Activated gamma-delta T cell treated with Interleukin-2 at 50 U/mL for 16 hours (primary cell): ENCODE measurements around the gene CAPN9.
"Not testable (repeated sequence)": the region's sequence is repeated elsewhere in the genome, so short reads cannot be mapped to it uniquely, and the experiment has no call there.

ENCODE experiments used
- DNase-seq: peaks from one replicate; pipeline ENCODE4 v3.0.0-alpha.2; 2020

CAPN9 gene

DNA sequence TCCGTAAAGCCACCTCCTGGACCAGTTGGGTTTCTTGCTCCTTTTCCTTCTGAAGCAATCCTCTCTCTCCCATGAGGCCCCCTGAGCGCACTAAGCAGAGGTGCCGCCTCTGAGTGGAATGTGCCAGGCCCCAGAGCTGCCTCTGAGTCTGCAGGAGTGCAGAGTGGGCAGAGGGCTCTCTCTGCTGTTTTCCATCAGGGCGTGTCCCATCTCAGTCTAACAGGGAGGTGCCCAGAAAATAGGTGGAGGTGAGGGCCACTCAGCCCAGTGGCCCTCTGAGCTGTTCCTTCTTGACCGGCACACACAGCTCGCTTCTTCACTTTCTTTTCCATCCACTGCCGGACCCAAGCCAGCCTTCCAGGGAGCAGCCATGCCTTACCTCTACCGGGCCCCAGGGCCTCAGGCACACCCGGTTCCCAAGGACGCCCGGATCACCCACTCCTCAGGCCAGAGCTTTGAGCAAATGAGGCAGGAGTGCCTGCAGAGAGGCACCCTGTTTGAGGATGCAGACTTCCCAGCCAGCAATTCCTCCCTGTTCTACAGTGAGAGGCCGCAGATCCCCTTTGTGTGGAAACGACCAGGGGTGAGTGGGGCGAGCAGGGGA lies at the start of gene CAPN9:
Gene CAPN9, plus strand, starts transcription at position 262 of the 604 bp plus-strand sequence. Its CDS starts 109 bp downstream, at position 371.
- DNase-seq: no peak

- no peak for DNase-seq
These were observed 49.1 kb upstream of the CAPN9 start for GRCh38 chr1:230698130-230698529.

GRCh38 chr1:230698964-230699363 lies 48.2 kb upstream of the CAPN9 start:
- DNase-seq: not testable (repeated sequence)

GRCh38 chr1:230699716-230700115 lies 47.5 kb upstream of the CAPN9 start:
- no peak for DNase-seq

- no peak for DNase-seq
These were observed 47.1 kb upstream of the CAPN9 start for GRCh38 chr1:230700132-230700531.

- DNase-seq: no peak
These were observed 45.8 kb upstream of the CAPN9 start for GRCh38 chr1:230701434-230701833.

GRCh38 chr1:230701895-230702768 lies 45.1 kb upstream of the CAPN9 start:
- DNase-seq: no peak

DNA sequence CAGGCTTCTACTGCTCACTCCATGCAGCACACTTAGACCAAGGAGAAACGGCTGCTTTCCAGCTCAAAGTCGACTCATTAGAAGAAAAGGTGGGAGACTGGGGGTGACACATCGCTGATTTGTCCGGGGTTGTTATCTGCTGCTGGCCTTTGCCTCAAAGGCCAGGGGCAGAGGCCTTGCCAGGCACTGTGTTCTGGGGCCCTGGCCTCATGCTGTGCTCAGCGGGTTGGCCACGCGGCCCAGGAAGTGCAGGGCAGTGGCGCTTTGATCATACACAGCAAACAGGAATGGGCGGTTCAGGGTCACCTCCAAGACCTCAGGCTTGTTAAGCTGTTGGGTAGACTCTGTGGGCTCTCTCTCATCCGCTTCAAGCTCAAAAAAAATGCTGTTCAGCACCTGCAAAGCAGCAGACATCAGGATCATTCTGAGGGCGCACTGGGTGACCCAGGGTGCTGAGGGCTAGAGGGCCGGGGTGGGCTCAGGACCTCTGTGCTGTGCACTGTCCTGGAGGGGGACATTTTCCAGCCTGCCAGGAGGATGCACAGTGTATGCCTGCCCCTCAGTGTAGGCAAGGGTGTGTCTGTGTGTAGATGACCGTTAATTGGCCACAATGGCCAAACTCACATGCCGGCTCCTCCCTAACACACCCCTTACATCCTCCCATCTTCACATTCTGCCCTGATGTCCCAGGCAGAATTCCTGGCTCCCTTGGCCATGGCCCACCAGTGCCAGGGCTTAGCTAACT lies 44.1 kb upstream of the CAPN9 start:
- no peak for DNase-seq

- no peak for DNase-seq
These were observed 43.4 kb upstream of the CAPN9 start for GRCh38 chr1:230703679-230704385.

GRCh38 chr1:230704830-230705229 lies 42.4 kb upstream of the CAPN9 start:
- no peak for DNase-seq

DNA sequence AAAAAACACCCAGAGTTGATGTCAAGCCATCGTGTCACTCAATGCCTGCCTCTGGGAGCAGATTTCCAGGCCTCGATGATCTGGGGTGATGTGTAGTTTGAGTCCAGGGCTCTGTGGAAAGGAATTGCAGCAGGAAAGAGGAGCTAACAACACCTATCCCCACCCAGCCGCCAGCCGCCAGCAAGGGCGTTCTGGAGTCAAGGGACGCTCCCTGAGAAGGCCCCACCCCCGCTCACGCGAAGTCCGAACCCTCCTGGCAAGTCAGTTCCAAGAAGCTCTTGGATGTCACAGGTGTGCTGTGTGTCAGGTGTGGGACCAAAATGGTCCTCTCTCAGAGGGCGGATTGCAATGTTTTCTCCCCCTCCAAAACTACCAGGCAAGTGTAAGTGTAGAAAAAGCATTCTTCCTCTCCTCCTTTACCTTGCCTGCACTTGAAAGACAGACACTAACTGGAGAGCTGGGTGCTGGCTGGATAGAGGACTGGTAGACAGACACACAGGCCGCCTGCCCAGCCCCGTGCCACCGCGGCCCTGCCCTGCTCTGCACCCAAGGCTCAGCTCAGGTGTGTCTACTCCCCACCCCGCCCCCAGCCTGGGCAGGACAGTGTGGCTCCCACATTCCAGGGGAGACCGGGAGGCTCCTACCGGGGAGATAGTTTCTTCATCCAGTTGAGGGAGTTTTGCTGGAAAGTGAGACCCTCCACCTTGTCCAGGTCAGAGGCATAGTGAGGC lies 41.7 kb upstream of the CAPN9 start:
- DNase-seq: no peak

GRCh38 chr1:230706020-230706699 lies 41.0 kb upstream of the CAPN9 start:
- DNase-seq: no peak

DNA sequence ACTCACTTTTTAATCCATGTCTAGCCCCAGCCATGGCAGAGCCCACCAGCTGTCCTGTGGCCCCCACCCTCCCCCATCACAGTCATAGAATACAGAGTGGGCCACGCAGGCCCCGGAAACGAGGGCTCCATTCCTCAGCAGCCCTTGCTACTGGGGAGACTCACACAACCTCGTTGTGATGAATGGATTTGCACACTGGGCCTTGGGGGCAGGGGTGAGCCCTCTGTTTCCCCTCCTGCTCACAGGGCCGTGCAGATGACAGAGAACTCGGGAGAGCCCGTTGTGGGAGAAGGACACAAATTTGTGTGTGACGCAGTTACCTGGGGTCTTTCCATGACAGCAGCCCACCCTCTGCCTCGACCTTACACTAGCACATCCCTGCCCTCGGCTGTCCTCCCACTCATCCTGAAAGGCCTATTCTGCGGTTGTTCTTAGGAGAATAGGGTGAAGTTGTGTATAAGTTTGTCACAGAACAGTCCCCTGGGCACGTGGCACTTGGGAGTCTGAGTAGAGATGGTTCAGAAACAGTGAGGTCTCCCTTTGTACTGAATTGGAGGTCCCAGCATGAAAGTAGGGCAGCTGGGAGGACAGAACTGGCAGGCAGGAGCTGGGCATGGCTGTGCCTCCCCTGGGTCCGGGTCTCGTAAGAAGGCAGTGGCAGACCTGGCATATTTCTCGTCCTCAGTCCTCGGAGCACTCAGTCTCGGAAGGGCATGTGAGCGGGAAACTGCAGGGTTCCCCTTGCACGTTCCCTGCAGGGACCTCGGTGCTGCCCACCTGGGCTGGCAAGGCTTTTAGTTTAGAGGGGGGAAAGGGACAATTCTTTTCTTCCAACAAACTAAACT lies 40.1 kb upstream of the CAPN9 start:
- no peak for DNase-seq

DNA sequence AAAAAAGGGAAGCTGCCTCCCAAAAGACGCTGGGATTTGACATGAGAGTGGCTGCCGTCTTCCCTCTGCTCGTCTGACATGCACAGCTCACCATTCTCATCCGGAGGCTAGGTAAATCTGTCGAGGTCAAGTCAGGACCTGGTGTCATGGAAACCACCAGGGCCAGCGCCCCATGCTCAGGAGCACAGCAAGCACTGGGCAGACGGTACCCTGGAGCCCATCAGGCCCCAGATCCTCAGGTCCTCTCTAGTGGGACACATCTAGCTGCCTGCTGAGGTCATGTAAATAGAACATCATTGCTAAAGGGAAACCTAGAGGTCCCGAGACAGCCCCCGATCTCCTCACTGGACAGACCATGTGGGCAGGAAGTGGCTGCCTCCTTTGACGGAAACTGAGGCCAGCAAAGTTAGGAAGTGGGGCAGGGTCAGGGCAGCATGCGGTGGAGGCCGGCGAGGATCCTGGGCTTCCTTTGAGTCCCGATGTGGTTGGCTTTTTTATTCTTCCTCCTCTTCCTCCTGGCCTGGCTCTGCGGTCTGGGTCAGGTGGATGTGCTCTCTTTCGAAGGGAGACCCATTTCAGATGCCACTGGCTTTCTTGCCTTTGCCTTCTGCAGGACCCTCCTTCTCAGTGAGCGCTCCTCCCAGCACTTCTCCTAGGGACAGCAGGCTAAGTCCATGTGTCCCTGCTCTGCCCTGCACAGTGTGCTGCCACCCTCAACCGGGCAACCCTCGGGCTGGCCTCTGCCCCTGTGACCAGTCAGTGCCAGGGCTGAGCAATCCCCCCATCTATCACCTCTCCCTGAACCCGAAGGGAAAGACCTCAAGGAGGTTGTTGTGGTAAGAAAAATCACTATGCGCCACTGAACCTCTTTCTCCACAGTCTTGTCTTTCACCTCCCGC lies 39.2 kb upstream of the CAPN9 start:
- DNase-seq: no peak

DNA sequence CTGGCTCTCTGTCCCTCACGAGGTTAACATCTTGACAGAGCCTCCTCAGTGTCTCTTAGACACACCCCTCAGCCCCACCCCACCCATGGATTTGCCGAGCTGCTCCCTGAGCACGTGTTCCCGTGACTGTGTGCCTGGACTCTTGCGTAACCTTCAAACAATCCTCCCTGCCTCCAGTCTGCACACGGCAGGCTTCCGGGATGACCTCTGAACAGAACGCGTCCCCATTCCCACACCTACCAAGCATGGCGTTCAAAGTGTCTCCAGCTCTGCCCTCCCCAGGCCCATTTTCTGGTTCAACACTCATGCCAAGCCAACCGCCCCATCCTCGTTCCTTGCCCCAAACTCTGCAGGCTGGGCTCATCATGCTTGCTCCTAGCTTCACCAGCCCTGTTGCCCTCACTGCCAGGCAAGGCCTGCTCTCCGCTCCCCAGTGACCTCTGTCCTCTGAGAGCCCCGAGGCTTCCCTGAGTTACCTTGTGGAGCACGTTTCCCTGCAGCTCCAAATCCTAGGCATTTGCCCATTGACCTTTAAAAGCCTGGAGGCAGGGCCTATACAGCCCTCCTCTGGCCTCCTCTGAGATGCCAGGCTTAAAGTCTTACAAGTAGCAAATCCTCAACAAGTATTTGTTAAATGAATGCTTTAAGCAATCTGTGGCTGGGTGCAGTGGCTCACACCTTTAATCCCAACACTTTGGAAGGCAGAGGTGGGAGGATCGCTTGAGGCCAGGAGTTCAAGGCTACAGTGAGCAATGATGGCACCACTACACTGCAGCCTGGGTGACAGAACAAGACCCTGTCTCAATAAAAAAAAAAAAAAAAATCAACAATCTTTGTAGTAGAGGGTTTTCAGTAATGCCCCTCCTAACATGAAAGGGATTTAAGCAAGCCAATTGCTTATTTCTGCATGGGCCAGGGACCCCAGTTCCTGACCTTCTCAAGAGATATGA lies 38.3 kb upstream of the CAPN9 start:
- no peak for DNase-seq

DNA sequence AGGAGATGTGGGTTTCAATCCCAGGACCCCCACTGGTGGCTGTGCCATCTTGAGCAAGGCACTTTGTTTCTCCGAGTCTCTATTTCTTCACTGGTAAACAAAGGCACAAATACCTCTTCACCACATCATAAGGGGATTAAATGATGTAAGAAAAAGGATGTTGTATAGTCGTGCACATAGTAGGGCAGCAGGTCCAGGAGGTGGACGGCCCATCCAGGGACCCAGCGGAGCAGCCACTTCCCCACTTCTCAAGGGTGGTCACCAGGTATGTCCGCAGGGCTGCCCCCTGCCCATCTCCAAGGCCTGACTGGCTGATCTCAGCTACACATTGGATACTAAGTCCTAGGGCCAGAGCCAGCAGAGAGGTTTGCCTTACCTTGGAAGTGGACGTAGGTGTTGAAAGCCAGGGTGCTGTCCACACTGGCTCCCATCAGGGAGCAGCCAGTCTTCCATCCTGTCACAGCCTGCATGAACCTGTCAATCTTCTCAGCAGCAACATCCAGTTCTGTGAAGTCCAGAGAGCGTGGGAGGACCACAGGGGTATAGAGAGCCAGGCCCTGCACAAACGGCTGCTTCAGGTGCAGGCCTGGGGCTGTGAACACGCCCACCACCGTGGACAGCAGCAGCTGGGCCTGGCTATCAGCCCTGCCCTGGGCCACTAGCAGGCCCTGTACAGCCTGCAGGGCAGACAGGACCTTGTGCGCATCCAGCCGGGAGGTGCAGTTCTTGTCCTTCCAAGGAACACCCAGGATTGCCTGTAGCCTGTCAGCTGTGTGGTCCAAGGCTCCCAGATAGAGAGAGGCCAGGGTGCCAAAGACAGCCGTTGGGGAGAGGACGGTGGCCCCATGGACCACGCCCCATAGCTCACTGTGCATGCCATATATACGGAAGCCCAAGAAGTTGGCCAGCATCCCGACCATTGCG lies 37.3 kb upstream of the CAPN9 start:
- no peak for DNase-seq

GRCh38 chr1:230710543-230710904 lies 36.7 kb upstream of the CAPN9 start:
- no peak for DNase-seq
